ENCODE data around the gene OR4D1.

- TF ChIP-seq CTCF (IDR thresholded peaks at IDR 0.05) (no peak), POLR2AphosphoS5 (IDR thresholded peaks at IDR 0.05) (no peak), POLR2A (IDR thresholded peaks at IDR 0.05) (no peak)
Observed at GRCh38 chr17:58170622-58171021, 22.4 kb downstream of the OR4D1 start.
